Caco-2 (cell line): ENCODE data around the gene BEAN1. TPM values are rescaled to one million over a fixed set of nuclear protein-coding genes. Genes with fewer than 3 reads are reported as not detected.

ENCODE experiments used
- BruUV-seq: library from RNA; stranded (reverse); fragments of 400-500 nt; replicated peaks from 2 replicates; lab custom pipeline; 2021; lab: Mats Ljungman, UMichigan
- CTCF ChIA-PET: fragments of 300-600 bp; sonication (Branson Sonifier 250); formaldehyde crosslinking; loops from one replicate; lab custom pipeline; 2022; ENCODE audit warnings: antibody characterized with exemption; lab: Charles Lee
- POLR2A ChIA-PET: fragments of 300-600 bp; sonication (Branson Sonifier 250); formaldehyde crosslinking; loops from one replicate; lab custom pipeline; 2022; ENCODE audit warnings: antibody characterized with exemption; lab: Charles Lee
- DNase-seq, 2 experiments: peaks; one replicate each; pipeline versions ENCODE4 v3.0.0 to v3.0.0-alpha.2; 2020 to 2022
- H3K27me3 ChIP-seq: replicated peaks from 2 replicates; pipeline ENCODE4 v1.6.0; 2011; ENCODE audit warnings: low read length; ENCODE audit not compliant: control insufficient read depth, insufficient read depth
- H3K36me3 ChIP-seq: 2 replicates; pipeline ENCODE4 v1.5.1; 2011; ENCODE audit warnings: low read length; ENCODE audit not compliant: control insufficient read depth, insufficient read depth
- H3K4me1 ChIP-seq: fragments of 250-450 bp; sonication (Bioruptor Pico); 2 replicates; pipeline ENCODE4 v1.5.1; 2020; ENCODE audit warnings: mild to moderate bottlenecking
- H3K4me3 ChIP-seq: 2 replicates; pipeline ENCODE4 v1.5.1; 2011; ENCODE audit warnings: low read depth, mild to moderate bottlenecking, control low read depth, low read length
- H3K9me3 ChIP-seq: fragments of 250-450 bp; sonication (Bioruptor Pico); 2 replicates; pipeline ENCODE4 v1.5.1; 2020; ENCODE audit warnings: mild to moderate bottlenecking, moderate library complexity
- H3K27ac Mint-ChIP-seq: one replicate; pipeline ENCODE4 v1.8.0; 2022; ENCODE audit warnings: mixed read lengths; ENCODE audit not compliant: unreplicated experiment
- H3K27me3 Mint-ChIP-seq: one replicate; pipeline ENCODE4 v1.8.0; 2022; ENCODE audit warnings: mixed read lengths; ENCODE audit not compliant: insufficient read depth, unreplicated experiment
- H3K36me3 Mint-ChIP-seq: one replicate; pipeline ENCODE4 v1.8.0; 2022; ENCODE audit warnings: mild to moderate bottlenecking, mixed read lengths; ENCODE audit not compliant: insufficient read depth, unreplicated experiment
- H3K4me1 Mint-ChIP-seq: one replicate; pipeline ENCODE4 v1.8.0; 2022; ENCODE audit warnings: low read depth, mixed read lengths; ENCODE audit not compliant: unreplicated experiment
- H3K4me3 Mint-ChIP-seq: one replicate; pipeline ENCODE4 v1.8.0; 2022; ENCODE audit warnings: mild to moderate bottlenecking, moderate library complexity, mixed read lengths; ENCODE audit not compliant: unreplicated experiment
- H3K9me3 Mint-ChIP-seq: one replicate; pipeline ENCODE4 v1.8.0; 2022; ENCODE audit warnings: mixed read lengths; ENCODE audit not compliant: unreplicated experiment
- CTCF ChIP-seq, 2 experiments: fragments of 200-600 bp in 1 of 2; IDR thresholded peaks; 1 replicate in 1 of 2; 2 replicates in 1 of 2; pipeline versions ENCODE4 v1.5.1 to v1.8.0; 2011 to 2022; ENCODE audit warnings: antibody characterized with exemption in 1 of 2, control low read depth in 1 of 2, inconsistent platforms in 1 of 2, low read depth in 1 of 2, low read length in 1 of 2, mild to moderate bottlenecking in 1 of 2, moderate library complexity in 1 of 2; ENCODE audit not compliant: insufficient read depth in 1 of 2, severe bottlenecking in 1 of 2, unreplicated experiment in 1 of 2
- intact Hi-C: fragments of 100-400 bp; cut with micrococcal nuclease; formaldehyde crosslinking; loops from one replicate; pipeline ENCODE4 v1.10.0; 2022; ENCODE audit not compliant: unreplicated experiment
- total RNA-seq: library from RNA; stranded (reverse); gene quantifications from 2 replicates; pipeline ENCODE4 v1.2.3, GENCODE V29; 2022

The BEAN1 gene
- total RNA-seq, 1 experiment from 2014 or later, result not detected

- ChIA-PET CTCF (no interaction called here), POLR2A (no interaction called here)
- no peaks in the 10 kb centered on the region for H3K9me3 Mint-ChIP-seq
- no peak for DNase-seq
- no TSS peak for BruUV-seq
- H3K27me3 Mint-ChIP-seq, result peaks cover 7% of the 10 kb centered on the region
- TF ChIP-seq CTCF (IDR thresholded peaks at IDR 0.05; ENCODE audit: insufficient read depth in 1 of 2, low read depth in 1 of 2, low read length in 1 of 2, severe bottlenecking in 1 of 2, unreplicated experiment in 1 of 2), result no peak
- Histone ChIP-seq H3K27me3 (no peaks in the 10 kb centered on the region), H3K4me1 (no peaks in the 10 kb centered on the region), H3K36me3 (no peaks in the 10 kb centered on the region), H3K9me3 (no peaks in the 10 kb centered on the region), H3K4me3 (no peak overlapping the region)
- no peaks in the 10 kb centered on the region for H3K4me1 Mint-ChIP-seq
- intact Hi-C loops, result no loop called here
- no peaks in the 10 kb centered on the region for H3K36me3 Mint-ChIP-seq
- no peak overlapping the region for H3K4me3 Mint-ChIP-seq
- no peak overlapping the region for H3K27ac Mint-ChIP-seq
Observed at GRCh38 chr16:66438536-66438935, 11.4 kb downstream of the BEAN1 start.

- H3K4me1 ChIP-seq, result no peaks in the 10 kb centered on the region
- H3K9me3 Mint-ChIP-seq, result no peaks in the 10 kb centered on the region
- H3K36me3 Mint-ChIP-seq, result no peaks in the 10 kb centered on the region
- no peak overlapping the region for H3K27ac Mint-ChIP-seq
- no peaks in the 10 kb centered on the region for H3K27me3 ChIP-seq
- no peak overlapping the region for H3K4me3 ChIP-seq
- H3K4me1 Mint-ChIP-seq, result no peaks in the 10 kb centered on the region
- POLR2A ChIA-PET, result interaction anchor here (0.6 kb wide), 1 partner anchor 436 kb away, joined by 4 read pairs; no protein-coding TSS in a partner anchor
- no TSS peak for BruUV-seq
- H3K9me3 ChIP-seq, result no peaks in the 10 kb centered on the region
- H3K36me3 ChIP-seq, result no peaks in the 10 kb centered on the region
- H3K27me3 Mint-ChIP-seq, result peaks cover 10% of the 10 kb centered on the region
- CTCF ChIA-PET, result interaction anchor here (0.6 to 1.1 kb wide), 2 partner anchors 33 to 151 kb away, joined by 4 read pairs; no protein-coding TSS in a partner anchor
- intact Hi-C loops, result no loop called here
- TF ChIP-seq CTCF (IDR thresholded peaks at IDR 0.05; ENCODE audit: insufficient read depth in 1 of 2, low read depth in 1 of 2, low read length in 1 of 2, severe bottlenecking in 1 of 2, unreplicated experiment in 1 of 2), result no peak
- DNase-seq, result no peak
- H3K4me3 Mint-ChIP-seq, result no peak overlapping the region
Observed at GRCh38 chr16:66439051-66439730, 12.1 kb downstream of the BEAN1 start.

GRCh38 chr16:66440271-66440802 is 13.2 kb downstream of the BEAN1 start:
- no peaks in the 10 kb centered on the region for H3K4me1 Mint-ChIP-seq
- BruUV-seq, result no TSS peak
- TF ChIP-seq CTCF (IDR thresholded peaks at IDR 0.05; ENCODE audit: insufficient read depth in 1 of 2, low read depth in 1 of 2, low read length in 1 of 2, severe bottlenecking in 1 of 2, unreplicated experiment in 1 of 2), result no peak
- no peak overlapping the region for H3K27ac Mint-ChIP-seq
- CTCF ChIA-PET, result interaction anchor here (1.1 kb wide), 1 partner anchor 34 kb away, joined by 4 read pairs; no protein-coding TSS in a partner anchor
- intact Hi-C loops, result loop anchor here (5.0 kb wide), 2 partner anchors 33 to 42 kb away; no protein-coding TSS in a partner anchor
- Histone ChIP-seq H3K4me1 (no peaks in the 10 kb centered on the region), H3K4me3 (no peak overlapping the region), H3K27me3 (no peaks in the 10 kb centered on the region), H3K36me3 (no peaks in the 10 kb centered on the region), H3K9me3 (no peaks in the 10 kb centered on the region)
- H3K36me3 Mint-ChIP-seq, result no peaks in the 10 kb centered on the region
- H3K27me3 Mint-ChIP-seq, result peaks cover 14% of the 10 kb centered on the region
- no peak for DNase-seq
- POLR2A ChIA-PET, result no interaction called here
- H3K9me3 Mint-ChIP-seq, result no peaks in the 10 kb centered on the region
- H3K4me3 Mint-ChIP-seq, result no peak overlapping the region
